SKM-1 (cell line): ENCODE measurements around the gene TTC16.
"Not testable (repeated sequence)": the region's sequence is repeated elsewhere in the genome, so short reads cannot be mapped to it uniquely, and the experiment has no call there.

Experiments
- DNase-seq: peaks from one replicate; lab custom pipeline; 2025; ENCODE audit not compliant: unreplicated experiment; lab: John Stamatoyannopoulos, UW

Gene TTC16

DNA sequence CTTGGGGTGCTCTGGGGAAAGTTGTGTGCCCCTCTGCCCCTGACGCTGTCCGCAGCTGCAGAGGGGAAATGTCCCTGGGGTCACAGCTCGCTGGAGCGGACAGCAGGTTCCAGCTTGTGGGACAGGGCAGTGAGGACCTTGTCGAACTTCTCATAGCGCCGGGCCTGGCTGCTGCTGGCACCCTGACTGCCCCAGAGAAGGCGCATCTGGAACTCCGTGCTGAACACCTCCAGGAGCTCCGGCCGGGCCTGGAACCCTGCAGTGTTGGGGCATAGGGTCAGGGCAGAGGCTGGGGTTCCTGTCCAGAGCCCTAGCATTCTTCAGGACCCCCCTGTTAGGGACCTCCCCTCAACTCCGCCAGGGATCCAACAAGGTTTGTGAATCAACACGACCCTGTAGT is 22.8 kb downstream of the TTC16 start:
- DNase-seq: no peak

DNA sequence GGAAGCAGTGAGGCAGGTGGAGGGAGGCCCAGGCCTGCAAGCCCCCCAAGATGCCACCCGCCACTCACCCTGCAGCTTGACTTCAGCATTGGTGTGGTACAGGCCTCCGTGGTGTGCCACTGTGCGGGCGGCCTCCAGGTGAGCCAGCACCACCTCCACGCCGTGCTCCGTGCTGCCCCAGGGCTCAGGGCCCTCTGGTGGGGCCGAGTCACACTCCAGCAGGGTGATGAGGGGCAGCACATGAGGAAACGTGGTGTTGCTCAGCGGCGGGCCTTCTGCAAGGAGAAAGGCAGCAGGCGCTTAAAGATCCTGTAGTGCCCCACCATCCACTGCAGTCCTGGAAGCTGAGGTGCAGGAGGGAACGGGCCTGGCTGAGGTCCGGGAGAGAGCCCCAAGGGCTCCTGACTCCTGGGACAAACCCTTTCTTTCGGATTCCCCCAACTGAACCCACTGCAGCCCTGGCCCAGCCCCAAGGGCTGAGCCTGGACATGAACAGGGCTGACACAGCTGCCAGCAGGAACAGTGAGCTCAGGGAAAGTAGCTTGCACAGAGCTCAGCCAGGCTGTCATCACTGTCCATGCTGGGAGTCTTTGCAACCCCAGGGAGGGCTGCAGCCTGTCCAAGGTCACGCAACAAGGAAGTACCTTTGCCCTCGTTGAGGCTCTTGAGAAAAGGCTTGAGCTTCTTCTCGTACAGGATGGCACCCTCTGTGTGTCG is 23.9 kb downstream of the TTC16 start:
- DNase-seq: no peak

DNA sequence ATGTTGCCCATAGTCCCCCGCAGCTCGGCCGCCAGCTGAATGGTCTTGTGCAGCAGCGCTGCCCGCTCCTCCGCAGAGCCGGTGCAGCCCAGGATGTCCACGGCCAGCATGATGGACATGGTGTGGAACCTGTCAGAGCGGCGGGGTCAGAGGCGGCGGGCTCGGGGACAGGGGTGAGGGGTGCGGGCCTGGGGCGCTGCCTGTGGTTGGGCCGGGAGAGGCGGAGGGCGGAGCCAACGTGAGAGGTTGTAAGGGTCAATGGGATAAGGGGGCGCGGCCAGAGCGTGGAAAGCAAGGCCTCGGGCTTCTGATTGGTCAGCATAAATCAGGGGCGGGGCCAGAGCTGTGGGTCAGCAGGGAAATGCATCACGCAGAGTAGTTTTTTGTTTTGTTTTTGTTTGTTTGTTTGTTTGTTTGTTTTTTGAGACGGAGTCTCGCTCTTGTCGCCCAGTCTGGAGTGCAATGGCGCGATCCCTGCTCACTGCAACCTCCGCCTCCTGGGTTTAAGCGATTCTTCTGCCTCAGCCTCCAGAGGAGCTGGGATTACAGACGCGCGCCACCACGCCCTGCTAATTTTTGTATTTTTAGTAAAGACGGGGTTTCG is 26.1 kb downstream of the TTC16 start:
- no peak for DNase-seq

DNA sequence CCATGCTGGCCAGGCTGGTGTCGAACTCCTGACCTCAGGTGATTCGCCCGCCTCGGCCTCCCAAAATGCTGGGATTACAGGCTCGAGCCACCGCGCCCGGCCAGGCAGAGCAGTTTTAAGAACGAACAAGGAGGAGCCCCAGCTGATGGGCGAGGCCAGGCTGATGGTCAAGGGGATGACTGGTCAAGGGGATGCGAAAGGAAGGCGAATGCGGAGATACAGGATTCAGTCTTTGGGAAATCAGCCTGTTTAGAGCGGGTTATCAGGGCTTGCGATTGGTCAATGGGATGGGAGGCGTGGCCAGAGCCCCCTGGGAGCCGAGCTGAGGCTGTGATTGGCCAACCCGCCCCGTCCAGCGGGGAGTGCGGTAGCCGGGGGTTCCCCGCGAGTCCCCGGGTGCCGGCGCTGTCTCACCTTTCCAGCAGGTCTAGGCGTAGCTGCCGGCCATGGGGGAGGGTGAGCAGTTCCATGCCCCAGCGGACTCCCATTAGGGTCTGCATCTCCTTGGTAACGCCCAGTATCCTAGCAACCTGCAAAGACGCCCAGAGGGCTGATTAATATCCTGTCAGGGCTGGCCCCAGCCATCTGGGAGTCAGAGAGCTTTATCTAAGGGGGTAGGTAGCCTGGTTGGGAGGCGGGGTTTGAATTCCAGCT is 26.7 kb downstream of the TTC16 start:
- DNase-seq: no peak

DNA sequence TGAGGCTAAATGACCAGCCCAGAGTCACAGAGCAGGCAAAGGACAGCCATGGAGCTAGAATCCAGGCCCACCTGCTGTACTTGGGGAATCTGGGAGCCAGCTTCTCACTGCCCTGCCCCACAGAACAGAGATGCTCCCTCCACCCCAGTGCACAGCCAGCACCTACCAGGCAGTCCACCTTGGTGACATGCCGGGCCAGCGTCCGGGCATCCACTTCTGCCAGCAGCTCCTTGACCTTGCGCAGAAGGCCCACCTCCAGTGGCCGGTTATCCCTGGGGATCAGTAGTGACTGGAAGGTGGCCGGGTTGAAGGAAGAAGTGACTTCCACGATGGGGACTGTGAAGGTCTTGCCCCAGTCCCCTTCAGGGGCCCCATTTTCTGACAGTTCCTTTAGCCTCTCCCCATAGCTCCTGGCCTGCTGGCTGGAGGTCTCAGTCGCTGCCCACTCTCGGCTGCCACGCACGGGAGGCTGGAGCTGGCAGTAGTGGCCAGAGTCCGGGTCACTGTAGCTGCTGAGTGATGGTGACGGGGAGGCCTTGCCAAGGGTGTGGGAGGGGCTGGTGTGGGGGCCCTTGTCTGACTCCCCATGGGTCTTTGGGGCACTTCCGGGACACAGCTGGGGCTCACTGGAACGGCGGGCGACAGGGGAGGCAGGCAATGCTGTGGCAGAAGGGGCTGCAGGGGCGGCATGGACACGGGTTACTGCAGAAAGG is 28.7 kb downstream of the TTC16 start:
- DNase-seq: no peak

DNA sequence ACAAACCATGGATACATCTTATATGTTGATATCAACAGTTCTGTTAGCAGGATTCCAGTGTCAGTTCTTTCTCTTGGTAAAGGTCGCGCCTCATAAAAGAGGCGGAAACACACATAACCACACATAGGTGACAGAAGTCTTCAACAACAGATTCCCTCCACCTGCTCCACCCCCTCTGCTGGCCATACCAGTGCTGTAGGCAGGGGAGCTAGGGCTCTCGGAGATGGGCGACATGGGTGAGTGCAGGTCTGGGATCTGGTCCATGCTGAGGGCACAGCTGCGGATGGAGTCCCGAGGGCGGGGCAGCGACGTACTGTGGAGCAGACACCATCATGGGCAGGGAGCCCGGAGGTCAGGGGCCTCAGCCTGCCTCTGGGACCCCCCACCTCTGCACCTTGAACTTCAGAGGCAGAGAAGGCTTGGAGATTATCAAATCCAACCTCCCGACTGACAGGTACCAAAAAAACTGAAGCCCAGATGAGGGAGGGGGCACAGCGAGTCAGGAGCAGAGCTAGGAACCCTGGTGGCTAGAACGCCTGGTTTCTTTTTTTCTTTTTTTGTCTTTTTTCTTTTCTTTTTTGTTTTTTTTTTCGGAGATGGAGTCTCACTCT is 31.2 kb downstream of the TTC16 start:
- no peak for DNase-seq

DNA sequence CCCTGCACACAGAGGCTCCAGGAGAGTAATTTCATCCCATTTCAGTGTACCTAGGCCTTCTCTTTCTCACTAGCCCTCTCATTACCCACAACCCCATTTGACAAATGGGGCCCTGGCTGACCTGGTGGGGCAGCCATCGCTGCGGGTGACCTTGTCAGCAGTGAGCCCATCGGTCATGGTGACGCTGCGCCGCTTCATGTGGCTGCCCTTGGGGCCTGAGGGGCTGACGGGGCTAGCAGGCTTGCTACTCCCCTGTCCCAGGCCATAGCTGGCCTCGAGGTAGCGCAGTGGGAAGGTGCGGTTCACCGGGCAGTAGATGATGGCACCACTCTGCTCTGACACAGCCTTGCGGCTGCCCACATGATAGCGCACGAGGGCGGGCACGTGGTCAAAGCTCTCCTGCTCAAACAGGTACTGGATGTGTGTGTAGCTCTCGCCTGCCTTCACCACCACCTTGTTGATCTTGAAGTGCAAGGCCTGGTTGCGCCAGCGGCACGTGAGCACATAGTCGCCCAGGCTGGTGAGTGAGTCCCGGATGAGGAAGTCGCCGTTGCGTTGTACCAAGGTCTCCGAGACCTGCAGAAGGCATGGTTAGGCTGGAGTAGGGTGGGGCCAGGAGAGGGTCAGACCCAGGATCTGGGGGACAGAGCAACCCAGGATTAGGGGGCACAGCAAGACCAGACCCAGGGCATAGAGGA is 33.4 kb downstream of the TTC16 start:
- DNase-seq: no peak

DNA sequence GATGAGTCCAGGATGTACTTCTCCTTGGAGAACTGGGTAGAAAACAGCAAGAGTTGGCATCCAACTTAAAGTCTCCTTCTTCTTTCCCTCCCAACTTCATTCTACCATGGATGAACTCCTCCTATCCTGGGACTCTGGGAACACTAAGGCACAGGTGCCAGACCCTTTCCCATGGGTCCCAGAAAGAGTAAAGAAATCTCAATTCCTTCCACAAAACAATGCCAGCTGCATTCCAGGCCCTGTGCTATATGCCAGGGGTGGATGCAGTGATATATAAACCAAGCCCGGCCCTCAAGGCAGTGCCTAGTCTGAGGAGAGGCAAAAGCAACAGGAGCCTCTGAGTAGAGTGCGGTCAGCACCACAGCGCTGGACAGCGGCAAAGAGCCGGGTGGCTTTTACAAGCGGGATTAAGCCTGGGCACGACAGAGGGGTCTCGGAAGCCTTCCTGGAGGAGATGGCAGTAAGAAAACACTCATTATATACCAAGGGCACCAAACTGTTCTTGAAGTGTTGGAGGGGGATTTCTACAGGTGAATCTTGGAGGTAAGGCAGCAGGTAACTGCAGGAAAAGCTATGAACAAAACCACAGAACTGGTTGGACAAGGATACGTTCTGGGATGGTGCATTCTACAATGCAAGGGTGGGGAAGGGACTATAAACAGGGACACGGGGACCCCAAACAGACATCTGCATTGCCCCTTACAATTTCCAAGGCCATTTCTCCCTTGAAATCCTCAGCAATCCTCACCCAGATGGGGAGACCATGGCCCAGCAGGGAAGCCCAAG is 35.6 kb downstream of the TTC16 start:
- DNase-seq: no peak

DNA sequence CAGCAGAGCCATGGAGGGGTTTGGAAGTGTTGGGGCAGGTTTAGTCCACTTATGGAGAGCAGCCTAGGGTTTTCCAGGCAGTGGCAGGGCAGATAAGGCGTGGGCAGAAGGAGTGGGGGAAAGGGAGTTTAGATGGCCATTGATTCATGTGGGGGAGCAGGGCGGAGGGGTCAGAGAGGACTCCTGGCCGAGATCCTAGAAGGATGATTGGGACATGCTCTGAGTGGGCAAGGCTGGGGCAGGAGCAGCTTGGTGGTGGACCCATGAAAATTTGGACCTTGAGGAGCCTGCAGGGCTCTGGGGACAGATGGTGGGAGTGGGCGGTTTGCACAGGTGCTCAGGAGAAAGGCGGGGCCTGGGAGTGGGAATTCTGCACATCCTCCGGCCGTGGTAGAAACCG is 37.3 kb downstream of the TTC16 start:
- DNase-seq: no peak

DNA sequence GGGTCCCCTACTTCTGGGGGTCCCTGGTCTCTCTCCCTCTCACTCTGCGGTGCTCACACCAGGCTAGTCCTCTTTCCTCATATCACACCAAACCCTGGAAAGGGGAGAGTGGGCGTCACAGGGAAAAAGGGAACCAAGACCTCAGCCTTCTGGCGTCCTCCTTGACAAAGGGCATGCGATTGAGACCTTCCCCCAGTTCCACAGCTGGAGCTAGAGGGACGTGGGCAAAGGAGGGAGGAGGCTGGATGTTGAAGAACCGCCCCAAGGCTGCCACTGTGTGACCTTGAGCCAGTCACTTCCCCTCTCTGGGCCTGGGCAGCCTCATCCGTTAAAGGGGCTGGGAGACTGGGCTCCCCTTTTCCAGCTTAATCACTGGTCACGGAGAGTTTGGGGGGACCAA is 37.7 kb downstream of the TTC16 start:
- no peak for DNase-seq

DNA sequence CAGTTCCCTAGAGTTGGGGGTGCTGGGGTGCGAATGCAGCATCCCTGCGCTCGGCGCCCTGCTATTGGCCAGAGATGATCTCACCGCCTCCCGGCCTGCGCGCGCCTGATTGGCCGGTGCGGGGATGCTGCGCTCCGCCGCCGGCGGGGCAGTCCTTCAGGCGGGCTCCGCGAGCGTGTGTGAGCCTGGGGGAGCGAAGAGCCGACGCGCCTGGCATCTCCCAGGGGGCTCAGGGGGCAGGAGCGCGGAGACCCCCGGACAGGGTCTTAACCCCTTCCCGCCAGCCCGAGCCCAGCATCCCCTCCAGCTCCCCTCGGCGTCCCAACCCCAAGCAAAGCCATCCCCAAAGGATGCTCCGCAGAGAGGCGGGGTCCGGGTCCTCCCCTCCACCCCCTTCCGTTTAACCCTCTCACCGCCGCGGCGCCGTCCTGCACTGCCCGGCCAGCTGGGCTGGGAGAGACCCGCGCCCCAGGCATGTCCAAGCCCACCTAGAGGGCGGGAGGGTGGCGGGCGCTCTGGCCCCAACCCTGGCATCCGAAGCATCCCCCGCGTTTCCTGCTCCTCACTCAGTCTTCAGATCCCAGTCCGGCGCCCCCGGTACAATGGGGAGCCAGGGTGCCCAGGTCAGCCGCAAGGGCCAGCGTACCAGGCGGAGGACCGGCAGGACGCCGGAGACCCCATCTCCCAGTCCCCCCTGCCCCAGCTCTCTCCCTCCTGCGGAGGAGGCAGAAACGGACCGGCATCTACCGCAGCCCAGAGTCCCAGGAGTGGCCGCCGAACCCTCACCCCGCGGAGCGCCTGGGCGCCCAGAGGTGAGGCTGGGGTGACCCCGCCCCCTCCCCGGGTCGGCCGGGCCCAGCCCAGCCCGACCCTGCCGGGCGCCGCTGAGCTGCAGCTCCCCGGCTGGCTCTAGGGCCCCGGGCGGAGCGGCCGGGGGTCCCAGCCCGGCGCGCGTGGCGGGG is 38.5 kb downstream of the TTC16 start:
- DNase-seq: no peak

DNA sequence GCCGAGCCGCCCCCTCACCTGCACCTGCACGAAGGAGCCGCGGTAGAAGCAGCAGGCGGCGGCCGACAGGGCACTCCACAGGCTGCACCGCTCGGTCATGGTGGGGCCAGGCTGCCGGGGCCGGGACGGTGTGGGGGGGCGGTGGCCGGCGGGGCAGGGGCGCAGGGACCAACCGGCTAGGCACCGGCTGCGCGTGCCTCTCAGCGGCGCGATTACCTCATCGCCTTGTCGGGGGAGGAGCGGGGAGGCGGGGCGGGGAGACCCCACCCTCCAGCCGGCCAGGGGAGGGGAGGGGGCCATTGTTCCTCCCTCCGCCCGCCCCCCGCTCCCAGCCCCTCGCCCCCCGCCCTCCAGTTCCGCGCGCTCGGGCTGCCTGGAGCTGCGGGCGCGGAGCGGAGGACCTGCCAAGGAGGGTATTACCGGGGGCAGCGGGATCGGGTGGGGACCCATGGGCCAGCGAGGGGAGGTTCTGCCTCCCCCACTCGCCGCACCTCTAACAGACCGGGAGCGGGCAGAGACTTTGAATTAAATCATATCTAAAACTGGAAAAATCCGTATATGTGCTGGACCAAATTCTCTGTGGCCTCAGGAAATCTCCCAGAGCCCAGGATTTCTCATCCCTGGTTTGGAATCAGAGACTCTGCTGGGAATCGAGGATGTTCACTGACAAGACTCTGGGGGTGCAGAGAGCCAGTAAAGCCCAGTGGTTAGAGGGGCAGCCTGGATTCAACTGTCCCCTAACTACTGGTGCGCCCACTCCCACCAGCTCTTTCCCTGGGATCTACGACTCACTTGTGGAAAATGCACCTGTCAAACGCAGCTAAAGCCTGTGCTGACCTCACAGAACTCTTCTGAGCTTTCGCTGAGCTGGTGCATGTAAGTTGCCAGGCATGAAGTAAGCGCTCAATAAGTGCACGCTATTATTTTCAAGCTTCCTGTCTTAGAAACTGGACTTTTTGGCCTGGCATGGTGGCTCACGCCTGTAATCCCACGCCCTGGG is 39.5 kb downstream of the TTC16 start:
- DNase-seq: no peak

DNA sequence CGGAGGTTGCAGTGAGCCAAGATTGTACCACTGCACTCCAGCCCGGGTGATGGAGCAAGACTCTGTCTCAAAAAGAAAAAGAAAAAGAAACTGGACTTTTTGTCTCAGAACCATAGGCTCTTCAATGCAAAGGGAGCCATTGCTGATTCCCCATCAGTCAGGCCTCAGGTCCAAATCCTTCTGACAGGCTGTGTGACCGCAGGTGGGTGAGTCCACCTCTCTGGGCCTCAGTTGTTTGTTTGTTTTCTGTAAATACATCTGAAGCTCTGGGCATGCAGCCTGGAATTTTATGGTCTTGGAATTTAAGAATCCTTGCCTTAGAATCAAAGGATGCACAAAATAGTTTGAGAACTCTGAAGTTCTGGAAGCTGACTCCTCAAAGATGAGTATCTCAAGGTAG is 40.4 kb downstream of the TTC16 start:
- no peak for DNase-seq

DNA sequence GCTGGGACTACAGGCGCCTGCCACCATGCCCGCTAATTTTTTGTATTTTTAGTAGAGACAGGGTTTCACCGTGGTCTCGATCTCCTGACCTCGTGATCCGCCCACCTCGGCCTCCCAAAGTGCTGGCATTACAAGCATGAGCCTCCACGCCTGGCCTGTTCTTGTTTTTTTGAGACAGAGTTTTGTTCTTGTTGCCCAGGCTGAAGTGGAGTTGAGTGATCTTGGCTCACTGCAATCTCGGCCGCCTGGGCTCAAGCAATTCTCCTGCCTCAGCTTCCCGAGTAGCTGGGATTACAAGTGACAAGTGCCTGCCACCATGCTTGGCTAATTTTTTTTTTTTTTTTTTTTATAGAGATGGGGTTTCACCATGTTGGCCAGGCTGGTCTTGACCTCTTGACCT is 40.9 kb downstream of the TTC16 start:
- not testable (repeated sequence) for DNase-seq

DNA sequence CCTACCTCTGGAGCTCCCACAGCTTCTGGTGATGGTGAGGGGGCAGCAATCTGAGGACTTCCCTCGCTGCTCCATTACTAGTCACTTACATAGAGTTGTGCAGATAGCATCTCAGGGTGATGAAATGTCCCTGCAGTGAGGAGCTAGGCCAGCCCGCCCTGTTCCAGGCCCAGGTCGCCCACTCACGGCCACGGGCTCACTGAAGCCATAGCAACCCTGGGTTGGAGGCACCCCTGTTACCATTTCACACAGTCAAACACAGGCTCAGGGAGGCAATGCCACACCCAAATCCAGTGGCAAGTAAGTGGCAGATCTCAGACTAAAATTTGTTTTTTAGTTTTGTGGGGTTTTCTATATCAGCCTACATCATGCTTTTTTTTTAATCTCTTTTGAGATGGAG is 43.0 kb downstream of the TTC16 start:
- no peak for DNase-seq

DNA sequence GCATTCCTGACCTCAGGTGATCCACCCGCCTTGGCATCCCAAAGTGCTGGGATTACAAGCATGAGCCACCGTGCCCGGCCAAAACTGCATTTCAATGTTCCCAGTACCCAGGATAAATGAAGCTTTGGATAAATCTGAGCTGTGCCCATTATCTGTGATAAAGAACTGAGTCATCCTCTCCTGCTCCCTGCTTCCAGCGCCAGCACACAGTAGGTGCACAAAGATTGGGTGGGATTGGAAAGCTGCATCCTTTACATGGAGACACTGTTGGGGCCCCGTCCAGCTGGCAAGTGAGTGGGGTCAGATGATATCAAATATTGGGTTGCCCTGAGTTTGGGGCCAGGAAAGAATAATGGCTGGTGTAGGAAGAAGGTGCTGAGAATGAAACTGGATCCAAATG is 45.2 kb downstream of the TTC16 start:
- DNase-seq: no peak

DNA sequence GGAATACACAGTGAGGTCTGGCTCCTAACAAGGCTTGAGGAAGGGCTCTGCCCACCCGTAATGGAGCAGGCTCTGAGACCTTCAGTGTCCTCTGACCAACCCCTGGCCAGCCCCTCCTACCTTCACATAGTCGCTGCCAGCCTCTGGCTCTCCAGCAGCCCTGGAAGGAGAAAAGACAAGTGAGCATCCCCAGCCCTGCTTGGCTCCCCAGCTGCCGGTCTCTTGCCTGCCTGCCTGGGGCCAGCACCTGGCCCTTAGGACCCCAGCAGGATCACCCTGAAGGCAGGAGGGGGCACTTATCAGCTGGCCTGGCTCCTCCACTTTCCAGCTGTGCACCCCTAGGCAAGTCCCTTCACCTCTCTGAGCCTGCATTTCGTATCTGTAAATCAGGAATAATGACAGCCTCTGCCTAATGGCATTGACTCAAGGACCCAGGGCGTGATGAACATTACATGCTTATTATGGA is 45.6 kb downstream of the TTC16 start:
- DNase-seq: no peak
